ENCODE results near the gene KRTAP10-8.

DNA sequence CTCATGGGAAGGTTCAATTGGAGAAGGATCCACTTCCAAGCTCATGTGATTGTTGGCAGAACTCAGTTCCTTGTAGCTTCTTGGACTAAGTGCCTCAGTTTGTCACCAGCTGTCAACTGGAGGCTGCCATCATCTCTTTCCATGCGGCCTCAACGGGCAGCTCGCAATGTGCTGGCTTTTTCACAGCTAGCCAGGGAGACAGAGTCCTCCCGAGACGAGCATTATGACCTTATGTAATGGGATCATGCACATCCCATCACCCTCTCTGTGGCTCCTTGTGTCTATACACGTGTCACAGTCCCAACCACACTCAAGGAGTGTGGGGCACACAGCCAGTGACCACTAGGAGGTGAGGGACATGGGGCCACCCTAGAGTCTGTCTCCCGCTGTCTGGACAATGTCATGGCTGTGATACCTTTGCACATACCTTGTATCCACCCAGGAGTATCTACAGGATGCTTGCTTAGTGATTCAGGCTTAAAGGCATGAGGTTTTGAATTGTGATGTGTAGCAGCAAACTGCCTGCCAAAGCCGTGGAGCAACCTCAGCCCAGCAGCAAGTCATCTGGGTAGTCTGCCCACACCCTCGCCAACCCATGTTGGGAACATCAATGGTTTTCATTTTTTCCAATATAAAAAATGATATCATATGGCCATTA, 15.7 kb upstream of the KRTAP10-8 start:
- no peak for TF ChIP-seq CTCF (IDR thresholded peaks at IDR 0.05)
- no peak for TF ChIP-seq ZFX (IDR thresholded peaks at IDR 0.05; ENCODE audit: borderline replicate concordance)

Data from 22Rv1 (cell line).